ENCODE results near the gene AREL1. TPM values are rescaled to one million over a fixed set of nuclear protein-coding genes. Genes with fewer than 3 reads are reported as not detected.

AREL1 gene
- total and polyA plus RNA-seq, 3 donors from 2014 or later, result 47.7 to 69.9 (median 58.8) TPM

GRCh38 chr14:74647061-74647677 is 65.7 kb downstream of the AREL1 start:
- Histone ChIP-seq H3K27ac (peak overlapping the region in 1 of 2 donors; percentile 21), H3K4me3 (no peak overlapping the region), H3K4me1 (peaks cover 36% of the 10 kb centered on the region), H3K27me3 (no peaks in the 10 kb centered on the region), H3K9me3 (no peaks in the 10 kb centered on the region), H3K36me3 (ENCODE audit: low read depth, missing control alignments) (no peaks in the 10 kb centered on the region)
- intact Hi-C loops (cut with DNase I; ENCODE audit: low total_unique reads), result no loop called here
- WGBS, 2 donors, result 72 to 74% methylated on average over 11 of the region's 11 CpGs
- no peak for DNase-seq
- no peak for TF ChIP-seq POLR2A (IDR thresholded peaks at IDR 0.05)

- DNase-seq, result no peak
- Histone ChIP-seq H3K36me3 (ENCODE audit: low read depth, missing control alignments) (no peaks in the 10 kb centered on the region), H3K4me3 (no peak overlapping the region), H3K9me3 (no peaks in the 10 kb centered on the region), H3K4me1 (peaks cover 27% of the 10 kb centered on the region), H3K27ac (no peak overlapping the region), H3K27me3 (no peaks in the 10 kb centered on the region)
- intact Hi-C loops (cut with DNase I; ENCODE audit: low total_unique reads), result no loop called here
- 78 to 82% methylated on average over 13 of the region's 13 CpGs for WGBS, 2 donors
- TF ChIP-seq POLR2A (IDR thresholded peaks at IDR 0.05) (no peak), CTCF (IDR thresholded peaks at IDR 0.05) (no peak)
Measured at GRCh38 chr14:74645756-74646470, 67.0 kb downstream of the AREL1 start.

GRCh38 chr14:74645244-74645643 is 67.6 kb downstream of the AREL1 start:
- WGBS, 2 donors, result 80 to 94% methylated on average over 5 of the region's 5 CpGs
- no peaks in the 10 kb centered on the region for H3K36me3 ChIP-seq (ENCODE audit: low read depth, missing control alignments)
- intact Hi-C loops (cut with DNase I; ENCODE audit: low total_unique reads), result no loop called here
- TF ChIP-seq POLR2A (IDR thresholded peaks at IDR 0.05) (no peak), CTCF (IDR thresholded peaks at IDR 0.05) (no peak)
- H3K4me3 ChIP-seq, result no peak overlapping the region
- H3K9me3 ChIP-seq, result no peaks in the 10 kb centered on the region
- no peak for DNase-seq
- no peaks in the 10 kb centered on the region for H3K27me3 ChIP-seq
- peaks cover 27% of the 10 kb centered on the region for H3K4me1 ChIP-seq
- no peak overlapping the region for H3K27ac ChIP-seq

GRCh38 chr14:74641601-74642391 is 71.1 kb downstream of the AREL1 start:
- no peaks in the 10 kb centered on the region for H3K27me3 ChIP-seq
- no peak for DNase-seq
- H3K4me3 ChIP-seq, result no peak overlapping the region
- intact Hi-C loops (cut with DNase I; ENCODE audit: low total_unique reads), result no loop called here
- no peak overlapping the region for H3K27ac ChIP-seq
- H3K9me3 ChIP-seq, result no peaks in the 10 kb centered on the region
- no peaks in the 10 kb centered on the region for H3K4me1 ChIP-seq
- WGBS, 2 donors, result 74 to 79% methylated on average over 12 of the region's 12 CpGs
- TF ChIP-seq POLR2A (IDR thresholded peaks at IDR 0.05) (no peak), CTCF (IDR thresholded peaks at IDR 0.05) (no peak)
- H3K36me3 ChIP-seq (ENCODE audit: low read depth, missing control alignments), result no peaks in the 10 kb centered on the region

GRCh38 chr14:74638966-74639365 is 73.9 kb downstream of the AREL1 start:
- H3K27me3 ChIP-seq, result no peaks in the 10 kb centered on the region
- intact Hi-C loops (cut with DNase I; ENCODE audit: low total_unique reads), result no loop called here
- no peak overlapping the region for H3K27ac ChIP-seq
- peaks cover 4% of the 10 kb centered on the region for H3K4me1 ChIP-seq
- 46 to 63% methylated on average over 1 of the region's 1 CpG for WGBS, 2 donors
- H3K9me3 ChIP-seq, result no peaks in the 10 kb centered on the region
- no peak overlapping the region for H3K4me3 ChIP-seq
- no peaks in the 10 kb centered on the region for H3K36me3 ChIP-seq (ENCODE audit: low read depth, missing control alignments)
- no peak for DNase-seq
- TF ChIP-seq POLR2A (IDR thresholded peaks at IDR 0.05) (no peak), CTCF (IDR thresholded peaks at IDR 0.05) (no peak)

Data from testis (tissue), 3 donors.